DMS79 treated with DMSO at 0.1 percent for 48 hours (cell line): Measurements from ENCODE around the gene IDH2.

Experiments used
- DNase-seq: peaks from one replicate; lab custom pipeline; 2025; lab: John Stamatoyannopoulos, UW

Gene IDH2

GRCh38 chr15:90062973-90063769 lies 39.1 kb downstream of the IDH2 start:
- peak; percentile 1 for DNase-seq

- DNase-seq: peak; percentile 79
Measured at GRCh38 chr15:90062462-90062932, 39.8 kb downstream of the IDH2 start.

GRCh38 chr15:90062023-90062442 lies 40.2 kb downstream of the IDH2 start:
- DNase-seq: peak; percentile 68

GRCh38 chr15:90060797-90061196 lies 41.5 kb downstream of the IDH2 start:
- DNase-seq: no peak

- DNase-seq: no peak
Measured at GRCh38 chr15:90059208-90059985, 42.9 kb downstream of the IDH2 start.

GRCh38 chr15:90058775-90059174 lies 43.5 kb downstream of the IDH2 start:
- DNase-seq: no peak

GRCh38 chr15:90058308-90058707 lies 44.0 kb downstream of the IDH2 start:
- no peak for DNase-seq

- no peak for DNase-seq
Measured at GRCh38 chr15:90056529-90056928, 45.7 kb downstream of the IDH2 start.

GRCh38 chr15:90055182-90055581 lies 47.1 kb downstream of the IDH2 start:
- DNase-seq: no peak

GRCh38 chr15:90054618-90055097 lies 47.6 kb downstream of the IDH2 start:
- peak; percentile 41 for DNase-seq

- DNase-seq: no peak
Measured at GRCh38 chr15:90053685-90054466, 48.4 kb downstream of the IDH2 start.

GRCh38 chr15:90051874-90052273 lies 50.4 kb downstream of the IDH2 start:
- DNase-seq: no peak

- no peak for DNase-seq
Measured at GRCh38 chr15:90049666-90050604, 52.3 kb downstream of the IDH2 start.

- no peak for DNase-seq
Measured at GRCh38 chr15:90049030-90049429, 53.2 kb downstream of the IDH2 start.

GRCh38 chr15:90047956-90048575 lies 54.2 kb downstream of the IDH2 start:
- DNase-seq: no peak

GRCh38 chr15:90046911-90047392 lies 55.3 kb downstream of the IDH2 start:
- peak; percentile 55 for DNase-seq

GRCh38 chr15:90046289-90046688 lies 56.0 kb downstream of the IDH2 start:
- DNase-seq: no peak

GRCh38 chr15:90044916-90045371 lies 57.3 kb downstream of the IDH2 start:
- DNase-seq: no peak

- DNase-seq: no peak
Measured at GRCh38 chr15:90044191-90044590, 58.1 kb downstream of the IDH2 start.

- no peak for DNase-seq
Measured at GRCh38 chr15:90043530-90044010, 58.7 kb downstream of the IDH2 start.
